Fibroblast of upper back skin (primary cell): ENCODE results near the gene ADAMTSL4.
"Not testable (repeated sequence)": the region's sequence is repeated elsewhere in the genome, so short reads cannot be mapped to it uniquely, and the experiment has no call there.

Source experiments
- DNase-seq: peaks from one replicate; pipeline ENCODE4 v3.0.0-alpha.2; 2013

The ADAMTSL4 gene

GRCh38 chr1:150555971-150556865 is 7.0 kb downstream of the ADAMTSL4 start:
- no peak for DNase-seq

GRCh38 chr1:150557065-150557600 is 7.9 kb downstream of the ADAMTSL4 start:
- DNase-seq: no peak

DNA sequence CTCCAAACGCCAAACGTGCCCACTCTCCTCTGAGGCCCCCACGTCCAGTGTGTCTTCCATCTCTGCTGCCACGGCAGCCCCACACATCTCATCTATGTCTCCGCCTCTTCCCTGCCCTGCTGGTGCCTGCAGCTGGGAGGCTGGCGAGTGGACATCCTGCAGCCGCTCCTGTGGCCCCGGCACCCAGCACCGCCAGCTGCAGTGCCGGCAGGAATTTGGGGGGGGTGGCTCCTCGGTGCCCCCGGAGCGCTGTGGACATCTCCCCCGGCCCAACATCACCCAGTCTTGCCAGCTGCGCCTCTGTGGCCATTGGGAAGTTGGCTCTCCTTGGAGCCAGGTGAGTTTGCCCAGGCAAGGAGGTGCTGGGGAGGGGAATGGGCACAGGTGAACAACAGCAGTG is 8.6 kb downstream of the ADAMTSL4 start:
- no peak for DNase-seq

- DNase-seq: no peak
Measured at GRCh38 chr1:150558303-150558704, 9.1 kb downstream of the ADAMTSL4 start.

- DNase-seq: no peak
Measured at GRCh38 chr1:150558761-150559655, 9.8 kb downstream of the ADAMTSL4 start.

DNA sequence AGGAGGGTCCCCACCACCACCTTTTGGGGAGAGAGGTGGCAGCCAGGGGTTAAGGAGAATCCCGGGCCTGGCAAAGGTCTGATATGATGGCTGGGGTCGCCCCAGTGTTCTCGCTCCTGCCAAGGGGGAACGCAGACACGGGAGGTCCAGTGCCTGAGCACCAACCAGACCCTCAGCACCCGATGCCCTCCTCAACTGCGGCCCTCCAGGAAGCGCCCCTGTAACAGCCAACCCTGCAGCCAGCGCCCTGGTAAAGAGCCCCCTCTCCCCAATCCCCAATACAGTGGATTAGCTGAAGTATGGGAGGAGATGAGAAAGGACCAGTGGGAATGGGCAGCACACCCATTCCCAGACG is 10.4 kb downstream of the ADAMTSL4 start:
- DNase-seq: no peak

DNA sequence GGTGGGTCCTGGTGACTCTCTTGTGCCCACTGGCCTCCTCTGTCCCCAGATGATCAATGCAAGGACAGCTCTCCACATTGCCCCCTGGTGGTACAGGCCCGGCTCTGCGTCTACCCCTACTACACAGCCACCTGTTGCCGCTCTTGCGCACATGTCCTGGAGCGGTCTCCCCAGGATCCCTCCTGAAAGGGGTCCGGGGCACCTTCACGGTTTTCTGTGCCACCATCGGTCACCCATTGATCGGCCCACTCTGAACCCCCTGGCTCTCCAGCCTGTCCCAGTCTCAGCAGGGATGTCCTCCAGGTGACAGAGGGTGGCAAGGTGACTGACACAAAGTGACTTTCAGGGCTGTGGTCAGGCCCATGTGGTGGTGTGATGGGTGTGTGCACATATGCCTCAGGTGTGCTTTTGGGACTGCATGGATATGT is 10.8 kb downstream of the ADAMTSL4 start:
- DNase-seq: peak; percentile 58

DNA sequence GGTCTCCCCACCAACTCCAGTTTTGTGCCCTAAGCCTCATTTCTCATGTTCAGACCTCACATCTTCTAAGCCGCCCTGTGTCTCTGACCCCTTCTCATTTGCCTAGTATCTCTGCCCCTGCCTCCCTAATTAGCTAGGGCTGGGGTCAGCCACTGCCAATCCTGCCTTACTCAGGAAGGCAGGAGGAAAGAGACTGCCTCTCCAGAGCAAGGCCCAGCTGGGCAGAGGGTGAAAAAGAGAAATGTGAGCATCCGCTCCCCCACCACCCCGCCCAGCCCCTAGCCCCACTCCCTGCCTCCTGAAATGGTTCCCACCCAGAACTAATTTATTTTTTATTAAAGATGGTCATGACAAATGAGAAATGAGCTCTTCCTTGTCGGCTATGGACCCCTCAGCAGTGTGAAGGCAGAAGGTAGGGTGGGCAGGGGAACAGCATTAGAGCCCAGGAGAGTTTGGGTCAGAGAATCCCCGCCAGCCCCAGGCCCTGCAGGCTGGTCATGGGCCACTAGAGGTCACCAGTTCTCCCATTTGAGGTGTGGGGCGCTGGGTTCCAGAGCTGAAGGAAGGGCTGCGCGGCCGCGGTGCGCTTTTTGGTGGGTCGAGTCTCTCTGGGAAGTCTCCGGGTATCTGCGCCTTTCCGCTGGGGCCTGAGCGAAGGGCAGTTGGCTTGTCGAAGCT is 11.5 kb downstream of the ADAMTSL4 start:
- DNase-seq: no peak

GRCh38 chr1:150561254-150561973 is 12.2 kb downstream of the ADAMTSL4 start:
- peak; percentile 99 for DNase-seq

- DNase-seq: peak; percentile 93
Measured at GRCh38 chr1:150561974-150562445, 12.8 kb downstream of the ADAMTSL4 start.

- DNase-seq: no peak
Measured at GRCh38 chr1:150562446-150563339, 13.5 kb downstream of the ADAMTSL4 start.

GRCh38 chr1:150563340-150564038 is 14.3 kb downstream of the ADAMTSL4 start:
- DNase-seq: peak; percentile 36

- DNase-seq: peak; percentile 68
Measured at GRCh38 chr1:150564051-150564991, 15.1 kb downstream of the ADAMTSL4 start.

- not testable (repeated sequence) for DNase-seq
Measured at GRCh38 chr1:150565240-150565991, 16.2 kb downstream of the ADAMTSL4 start.

DNA sequence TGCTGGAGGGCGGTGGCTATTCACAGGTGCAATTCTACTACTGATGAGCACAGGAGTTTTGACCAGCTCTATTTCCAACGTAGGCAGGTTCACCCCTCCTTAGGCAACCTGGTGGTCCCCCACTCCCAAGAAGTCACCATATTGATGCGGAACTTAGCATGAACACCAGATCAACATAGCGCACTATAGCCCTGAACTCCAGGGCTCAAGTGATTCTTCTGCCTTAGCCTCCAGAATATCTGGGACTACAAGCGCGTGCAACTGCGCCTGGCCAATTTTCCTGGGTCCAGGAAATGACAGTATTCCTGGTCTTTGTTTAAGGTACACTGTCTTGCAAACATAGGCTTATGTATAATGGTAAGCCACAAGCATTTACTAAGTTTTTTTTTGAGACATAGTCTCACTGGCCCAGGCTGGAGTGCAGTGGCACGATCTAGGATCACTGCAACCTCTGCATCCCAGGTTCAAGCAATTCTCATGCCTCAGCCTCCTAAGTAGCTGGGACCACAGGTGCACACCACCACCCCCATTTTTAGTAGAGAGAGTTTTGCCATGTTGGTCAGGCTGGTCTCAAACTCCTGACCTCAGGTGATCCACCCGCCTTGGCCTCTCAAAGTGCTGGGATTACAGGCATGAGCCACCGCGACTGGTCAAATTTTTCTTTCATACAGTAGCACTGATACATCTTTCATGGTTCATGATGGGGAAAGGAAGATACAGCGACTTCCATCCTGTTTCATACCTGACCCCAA is 17.6 kb downstream of the ADAMTSL4 start:
- no peak for DNase-seq

DNA sequence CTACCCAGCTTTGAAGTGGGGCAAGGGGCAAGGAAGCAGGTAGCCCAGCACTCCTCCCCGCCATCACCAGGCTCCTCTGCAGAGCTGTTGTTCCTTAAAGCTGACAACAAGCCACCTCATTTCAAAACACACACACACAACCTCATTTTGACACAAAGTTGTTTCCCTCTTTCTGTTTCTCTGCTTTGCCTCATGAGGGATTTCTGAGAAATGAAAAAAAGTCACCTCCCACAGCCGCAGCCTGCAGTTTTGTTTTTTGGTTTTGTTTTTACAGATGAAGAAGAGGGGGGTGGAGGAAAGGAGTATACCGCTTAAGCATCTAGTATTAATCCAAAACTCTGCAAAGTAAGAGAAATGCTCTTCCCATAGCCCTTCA is 18.1 kb downstream of the ADAMTSL4 start:
- DNase-seq: no peak
